ES-I3 (cell line): ENCODE results near the gene PDE11A.

Experiments
- H3K36me3 ChIP-seq: 2 replicates; pipeline ENCODE4 v1.6.1; 2013; ENCODE audit warnings: mild to moderate bottlenecking, low read length, control low read depth, moderate library complexity; ENCODE audit not compliant: insufficient read depth
- H3K4me1 ChIP-seq: 2 replicates; pipeline ENCODE4 v1.6.1; 2013; ENCODE audit warnings: mild to moderate bottlenecking, control low read depth, low read length; ENCODE audit not compliant: insufficient read depth
- H3K9ac ChIP-seq: 2 replicates; pipeline ENCODE4 v1.6.1; 2013; ENCODE audit warnings: low read depth, mild to moderate bottlenecking, low read length, moderate library complexity
- H3K9me3 ChIP-seq: 2 replicates; pipeline ENCODE4 v1.6.1; 2013; ENCODE audit warnings: mild to moderate bottlenecking, low read length, moderate library complexity; ENCODE audit not compliant: control insufficient read depth, insufficient read depth

Gene PDE11A

DNA sequence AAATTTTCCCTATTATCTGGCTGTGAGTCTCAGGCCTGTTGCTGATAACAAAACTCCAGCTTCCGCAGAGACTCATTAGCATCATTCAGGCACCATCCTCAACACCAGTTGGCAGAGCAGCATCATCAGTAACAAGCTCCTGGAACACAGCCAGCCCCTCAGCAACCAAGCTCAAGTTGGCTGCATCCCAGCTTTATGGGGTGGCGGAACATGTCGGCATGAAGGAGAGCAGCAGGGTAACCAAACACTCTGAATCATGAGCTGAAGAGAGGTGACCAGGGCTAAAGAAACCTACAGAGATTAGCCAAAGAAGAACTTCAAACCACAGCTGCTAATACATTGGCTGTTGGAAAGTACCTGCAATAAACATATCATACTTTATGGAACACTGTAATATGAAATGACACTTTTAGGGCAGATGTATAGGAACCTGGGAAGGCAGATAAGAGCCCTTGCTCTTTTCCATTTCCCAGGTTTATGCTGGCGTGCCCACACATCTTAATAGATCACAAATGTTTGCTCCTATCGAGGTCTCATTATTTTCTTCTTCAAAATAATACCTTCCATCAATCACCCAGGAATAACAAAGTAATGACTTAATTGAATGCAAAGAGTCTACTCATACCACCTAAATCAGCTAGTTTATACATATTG, 63.8 kb downstream of the PDE11A start:
- Histone ChIP-seq H3K9me3 (no peaks in the 10 kb centered on the region), H3K4me1 (no peaks in the 10 kb centered on the region), H3K9ac (no peak overlapping the region), H3K36me3 (no peaks in the 10 kb centered on the region)

DNA sequence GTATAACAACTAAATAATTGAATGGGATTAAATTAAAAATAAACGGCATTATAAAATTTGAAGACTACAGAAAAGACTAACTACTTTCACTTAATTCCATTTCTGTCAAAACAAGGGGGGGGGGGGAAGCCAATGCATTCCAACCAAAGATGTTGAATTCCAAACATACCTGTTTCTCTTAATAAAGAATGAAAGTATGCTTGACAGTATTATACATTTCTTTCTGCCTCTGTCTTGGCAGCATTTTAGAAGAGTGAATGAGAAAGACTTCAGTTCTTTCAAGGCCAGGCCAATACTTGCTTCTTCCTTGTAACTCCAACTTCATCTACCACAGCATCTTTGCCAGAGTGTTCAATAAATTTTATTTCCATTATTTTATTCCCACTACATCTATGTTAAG, 65.9 kb downstream of the PDE11A start:
- Histone ChIP-seq H3K9me3 (no peaks in the 10 kb centered on the region), H3K36me3 (no peaks in the 10 kb centered on the region)

DNA sequence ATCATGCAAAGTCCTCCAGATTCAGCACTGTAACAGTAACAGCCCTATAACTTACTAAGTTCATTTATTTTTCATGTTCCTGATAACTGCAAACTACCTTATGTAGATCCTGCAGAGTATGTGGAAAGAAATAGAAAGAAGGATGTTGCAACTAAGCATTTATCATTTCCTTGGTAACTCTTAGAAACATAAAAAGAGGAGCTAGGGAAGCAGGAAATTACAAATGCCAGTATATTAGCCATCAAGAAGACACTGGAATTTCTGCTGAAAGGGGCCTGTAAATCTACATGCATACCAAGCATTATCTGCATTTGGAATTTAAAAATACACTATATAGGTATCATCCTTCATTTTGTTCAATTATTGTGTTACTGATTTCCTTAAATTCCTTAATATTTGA, 66.8 kb downstream of the PDE11A start:
- no peak overlapping the region for H3K9ac ChIP-seq
- H3K4me1 ChIP-seq = no peaks in the 10 kb centered on the region
- no peaks in the 10 kb centered on the region for H3K36me3 ChIP-seq
- no peaks in the 10 kb centered on the region for H3K9me3 ChIP-seq

More for the DNA sequence above, 65.9 kb downstream of the PDE11A start:
- Histone ChIP-seq H3K9ac (no peak overlapping the region), H3K4me1 (no peaks in the 10 kb centered on the region)

DNA sequence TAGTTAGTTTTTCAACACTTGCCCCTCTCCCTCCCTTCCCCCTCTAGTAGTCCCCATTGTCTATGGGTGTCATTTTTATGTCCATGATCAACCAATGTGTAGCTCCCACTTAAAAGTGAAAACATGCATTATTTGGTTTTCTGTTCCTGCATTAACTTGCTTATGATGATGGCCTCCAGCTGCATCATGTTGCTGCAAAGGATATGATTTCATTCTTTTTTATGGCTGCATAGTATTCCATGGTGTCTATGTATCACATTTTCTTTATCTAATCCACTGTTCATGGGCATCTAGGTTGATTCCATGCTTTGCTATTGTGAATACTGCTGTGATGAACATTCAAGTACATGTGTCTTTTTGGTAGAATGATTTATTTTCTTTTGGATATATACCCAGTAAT, 70.5 kb downstream of the PDE11A start:
- Histone ChIP-seq H3K36me3 (no peaks in the 10 kb centered on the region), H3K9ac (no peak overlapping the region), H3K4me1 (no peaks in the 10 kb centered on the region), H3K9me3 (no peaks in the 10 kb centered on the region)

DNA sequence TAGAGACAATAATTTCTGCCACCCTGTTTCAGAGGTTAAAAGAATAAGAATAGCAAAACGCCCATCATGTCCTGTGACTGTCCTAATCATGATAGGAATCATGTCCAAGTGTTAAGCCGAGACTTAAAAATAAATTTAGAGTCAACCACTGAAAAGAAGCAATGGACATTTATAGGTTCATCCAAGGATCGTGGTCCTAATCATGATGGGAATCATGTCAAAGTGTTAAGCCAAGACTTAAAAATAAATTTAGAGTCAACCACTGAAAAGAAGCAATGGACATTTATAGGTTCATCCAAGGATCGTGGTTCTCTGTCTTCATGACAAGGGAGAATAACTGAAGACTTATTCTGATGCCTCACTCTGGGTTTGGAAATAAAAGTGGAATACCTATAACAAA, 73.6 kb downstream of the PDE11A start:
- H3K4me1 ChIP-seq = no peaks in the 10 kb centered on the region
- H3K9ac ChIP-seq = no peak overlapping the region
- no peaks in the 10 kb centered on the region for H3K9me3 ChIP-seq
- no peaks in the 10 kb centered on the region for H3K36me3 ChIP-seq

DNA sequence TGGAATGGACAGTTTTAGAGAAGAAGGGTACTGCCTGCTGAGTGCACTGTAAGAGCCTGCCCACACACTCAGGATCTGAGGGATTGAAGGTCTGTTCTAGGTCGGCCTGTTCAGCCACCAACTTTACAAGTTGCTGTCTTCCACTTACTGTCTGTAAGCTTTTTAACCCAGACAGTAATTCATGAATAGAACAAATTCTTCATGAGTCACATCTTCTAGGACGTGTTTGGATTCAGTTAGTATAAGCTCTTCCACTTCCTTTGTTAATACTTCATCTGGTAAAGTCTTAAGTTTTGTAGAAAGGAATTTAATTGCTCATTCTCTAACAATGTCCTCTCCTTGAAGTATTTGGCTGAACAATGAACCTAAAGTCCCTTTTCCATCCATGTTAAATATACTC, 74.6 kb downstream of the PDE11A start:
- H3K9me3 ChIP-seq = no peaks in the 10 kb centered on the region
- no peaks in the 10 kb centered on the region for H3K4me1 ChIP-seq
- H3K36me3 ChIP-seq = no peaks in the 10 kb centered on the region
- H3K9ac ChIP-seq = no peak overlapping the region

DNA sequence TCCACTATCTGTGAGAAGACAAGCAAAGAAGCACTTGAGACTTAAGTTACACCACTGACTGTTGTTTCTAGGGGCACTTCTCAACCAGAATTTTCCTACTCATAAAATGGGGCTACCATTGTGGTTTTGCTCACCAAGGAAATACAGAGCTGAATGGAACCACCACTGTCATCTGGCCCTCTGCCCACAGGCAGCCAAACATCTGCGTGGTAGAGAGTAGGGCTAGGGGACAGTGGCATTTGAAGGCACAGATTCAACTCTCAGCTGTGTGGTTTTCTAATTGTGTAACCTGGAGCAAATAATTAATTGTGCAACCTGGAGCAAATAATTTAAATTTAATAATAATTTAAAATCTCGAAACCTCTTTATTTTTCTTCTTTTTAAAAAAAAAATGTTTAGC, 79.6 kb downstream of the PDE11A start:
- H3K4me1 ChIP-seq = no peaks in the 10 kb centered on the region
- no peaks in the 10 kb centered on the region for H3K36me3 ChIP-seq
- no peaks in the 10 kb centered on the region for H3K9me3 ChIP-seq

DNA sequence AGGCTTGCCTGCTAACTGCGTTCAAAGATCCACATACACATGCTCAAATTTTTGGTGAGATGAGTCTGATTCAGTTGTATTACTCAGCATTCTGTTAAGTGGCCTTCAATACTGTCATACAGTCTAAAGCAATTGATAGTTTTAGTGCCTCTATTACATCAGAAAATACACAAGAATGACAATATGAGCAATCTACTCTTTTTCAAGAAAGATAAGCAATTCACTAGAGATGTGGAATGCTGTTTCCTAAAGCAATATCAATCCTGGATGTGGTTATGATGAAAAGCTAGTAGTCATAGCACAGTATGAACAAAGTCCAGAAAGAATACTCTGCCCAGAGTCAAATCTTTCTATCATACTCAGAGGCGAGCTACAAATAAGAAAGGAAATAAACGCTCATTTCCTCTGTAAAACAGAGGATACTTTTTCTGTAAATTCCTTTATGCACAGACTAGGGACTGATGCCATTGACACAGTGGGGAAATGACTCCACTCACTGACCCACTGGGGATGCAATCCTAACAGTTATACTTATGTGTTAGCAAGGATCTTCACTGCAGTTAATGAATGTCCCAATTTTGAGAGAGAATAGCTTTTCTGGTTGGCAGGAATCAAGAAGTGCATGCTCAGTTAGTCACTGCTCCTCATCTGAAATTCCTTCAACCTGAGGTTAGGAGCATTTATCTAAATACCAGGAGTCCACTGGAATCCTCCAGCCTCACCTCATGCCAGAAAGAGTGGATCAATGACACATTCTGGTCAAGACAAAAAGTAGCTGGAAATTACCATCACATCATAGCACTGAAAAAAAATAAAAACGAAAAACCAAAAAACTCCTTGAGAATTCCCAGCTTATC, 83.3 kb downstream of the PDE11A start:
- Histone ChIP-seq H3K9me3 (no peaks in the 10 kb centered on the region), H3K4me1 (no peaks in the 10 kb centered on the region), H3K9ac (no peak overlapping the region), H3K36me3 (no peaks in the 10 kb centered on the region)

More for the DNA sequence above, 79.6 kb downstream of the PDE11A start:
- no peak overlapping the region for H3K9ac ChIP-seq

DNA sequence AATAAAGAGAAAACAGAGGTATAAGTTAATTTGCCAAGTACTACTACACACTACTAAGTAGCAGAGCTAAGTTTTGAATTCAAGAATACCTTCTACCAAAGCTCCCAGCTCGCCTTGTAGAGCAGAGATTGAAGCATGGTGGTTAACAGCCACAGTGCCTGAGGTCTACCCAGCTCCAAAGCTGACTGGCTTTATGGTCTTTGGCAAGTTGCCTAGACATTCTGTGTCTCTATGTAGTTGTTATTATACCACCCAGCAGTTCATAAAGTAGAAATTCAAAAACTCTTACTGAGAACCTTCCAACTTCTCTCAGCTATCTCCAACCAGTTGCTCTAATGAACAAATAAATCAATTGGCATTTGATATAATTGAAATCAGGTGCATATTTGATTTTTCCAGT, 87.8 kb downstream of the PDE11A start:
- Histone ChIP-seq H3K9ac (no peak overlapping the region), H3K4me1 (no peaks in the 10 kb centered on the region), H3K9me3 (no peaks in the 10 kb centered on the region), H3K36me3 (no peaks in the 10 kb centered on the region)

DNA sequence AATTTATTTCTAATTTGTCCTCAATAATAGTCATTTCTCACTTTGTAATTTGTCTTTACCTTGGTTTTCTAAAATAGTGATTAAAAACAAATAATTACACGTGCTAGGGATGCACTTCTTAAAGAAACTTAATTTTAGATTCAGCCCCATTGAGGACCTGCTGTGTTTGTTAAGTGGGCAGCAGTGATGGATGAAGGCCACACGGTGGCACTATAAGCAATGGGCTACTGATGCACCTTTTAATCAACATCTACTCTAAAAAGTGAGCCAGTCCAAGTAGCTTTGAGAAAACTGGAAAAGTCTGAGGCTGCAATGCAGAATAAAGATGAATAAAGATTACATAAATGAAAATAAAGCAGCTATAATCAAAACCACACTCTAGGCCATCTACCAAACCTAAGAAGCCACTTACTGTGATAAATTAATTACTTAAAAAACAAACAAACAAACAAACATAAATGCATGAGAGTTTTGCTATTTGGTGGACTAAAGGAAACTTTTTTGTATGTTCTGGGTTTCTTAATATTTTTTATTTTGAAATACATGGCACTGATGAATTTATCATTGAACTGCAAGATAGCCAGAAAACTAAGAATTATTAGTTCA, 89.3 kb downstream of the PDE11A start:
- no peaks in the 10 kb centered on the region for H3K36me3 ChIP-seq
- no peaks in the 10 kb centered on the region for H3K4me1 ChIP-seq
- H3K9me3 ChIP-seq = no peaks in the 10 kb centered on the region
- no peak overlapping the region for H3K9ac ChIP-seq

DNA sequence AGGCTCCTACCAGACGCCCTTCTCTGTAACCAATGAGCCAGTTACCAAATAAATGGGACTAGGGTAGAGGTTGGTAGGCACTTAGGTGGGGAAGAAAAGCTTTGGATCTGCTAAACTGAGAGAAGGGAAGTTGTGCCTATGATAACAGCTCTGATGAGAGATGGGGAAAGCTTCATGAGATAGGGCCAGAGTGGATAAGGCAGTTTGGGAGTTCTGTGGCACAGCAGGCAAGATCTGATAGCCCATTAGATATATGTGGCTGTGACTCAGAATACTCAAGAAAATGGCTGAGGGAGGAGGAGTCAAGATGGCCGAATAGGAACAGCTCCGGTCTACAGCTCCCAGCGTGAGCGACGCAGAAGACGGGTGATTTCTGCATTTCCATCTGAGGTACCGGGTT, 99.8 kb downstream of the PDE11A start:
- Histone ChIP-seq H3K4me1 (0 out of 2 replicates have a peak, but pooled peaks cover 5% of the 10 kb centered on the region), H3K36me3 (no peaks in the 10 kb centered on the region), H3K9me3 (no peaks in the 10 kb centered on the region), H3K9ac (peak overlapping the region; percentile 55)

DNA sequence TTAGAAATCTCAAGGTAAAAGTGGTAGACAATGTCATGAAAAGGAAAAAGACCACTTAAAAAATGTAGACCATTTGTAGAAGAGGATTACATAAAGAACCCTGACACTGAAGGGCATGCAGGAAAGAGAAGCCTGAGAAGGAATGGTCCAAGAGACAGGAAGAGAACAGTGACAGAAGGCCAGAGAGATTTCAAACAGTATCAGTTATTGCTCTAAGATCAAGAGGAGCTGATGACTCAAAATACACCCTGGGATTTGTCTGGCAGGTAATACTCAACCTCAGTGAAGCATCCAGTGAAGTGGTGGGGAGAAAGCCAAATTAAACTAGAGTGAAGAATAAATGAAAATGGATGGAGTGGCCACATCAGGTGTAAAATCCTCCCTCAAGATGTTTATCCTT, 100.5 kb downstream of the PDE11A start:
- Histone ChIP-seq H3K9ac (no peak overlapping the region), H3K36me3 (no peaks in the 10 kb centered on the region), H3K9me3 (no peaks in the 10 kb centered on the region), H3K4me1 (0 out of 2 replicates have a peak, but pooled peaks cover 5% of the 10 kb centered on the region)

DNA sequence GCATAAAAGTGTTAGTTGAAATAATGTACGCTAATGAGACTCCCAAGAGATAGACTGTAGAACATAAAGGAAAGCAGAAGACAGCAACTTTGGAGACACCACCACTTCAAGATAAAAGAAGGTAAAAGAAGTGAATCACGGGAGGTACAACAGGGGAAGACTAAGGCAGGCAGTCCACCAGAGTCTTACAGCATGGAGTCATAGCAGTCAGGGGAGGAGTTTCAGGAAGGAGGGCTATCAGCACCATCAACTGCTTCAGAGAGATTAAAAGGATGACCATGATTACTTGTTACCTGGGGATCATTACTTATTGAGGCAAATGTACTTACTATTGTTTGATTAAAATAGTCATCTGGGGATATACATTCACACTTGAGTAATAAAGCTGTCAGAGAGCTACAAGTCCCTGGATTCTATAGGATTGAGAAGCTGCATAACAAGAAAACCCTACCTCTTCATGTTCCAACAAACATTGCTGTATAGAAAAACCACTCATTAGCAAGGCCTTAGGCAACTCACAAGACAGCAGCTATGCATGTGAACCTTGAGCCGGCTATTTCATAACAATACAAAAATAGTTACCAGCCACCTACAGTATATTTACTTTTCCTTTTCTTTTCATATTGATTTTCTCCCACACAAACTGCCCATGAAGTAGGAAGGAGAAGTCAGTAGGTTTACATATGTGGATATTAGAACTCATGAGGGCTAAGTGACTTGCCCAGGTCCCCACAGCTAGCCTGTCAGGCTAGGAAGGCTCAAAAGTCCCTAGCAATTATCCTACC, 101.7 kb downstream of the PDE11A start:
- 0 out of 2 replicates have a peak, but pooled peaks cover 5% of the 10 kb centered on the region for H3K4me1 ChIP-seq

DNA sequence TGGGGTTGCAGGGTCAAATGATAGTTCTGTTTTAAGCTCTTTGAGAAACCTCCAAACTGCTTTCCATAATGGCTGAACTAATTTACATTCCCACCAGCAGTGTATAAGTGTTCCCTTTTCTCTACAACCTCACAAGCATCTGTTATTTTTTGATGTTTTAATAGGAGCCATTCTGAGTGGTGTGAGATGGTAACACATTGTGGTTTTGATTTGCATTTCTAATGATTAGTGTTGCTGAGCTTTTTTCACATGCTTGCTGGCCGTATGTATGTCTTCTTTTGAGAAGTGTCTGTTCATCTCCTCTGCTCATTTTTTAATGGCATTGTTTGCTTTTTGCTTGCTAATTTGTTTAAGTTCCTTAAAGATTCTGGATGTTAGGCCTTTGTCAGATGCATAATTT, 107.7 kb downstream of the PDE11A start:
- no peaks in the 10 kb centered on the region; the same call in 1 of the 2 replicates for H3K9me3 ChIP-seq
- no peak overlapping the region for H3K9ac ChIP-seq
- no peaks in the 10 kb centered on the region for H3K4me1 ChIP-seq
- no peaks in the 10 kb centered on the region for H3K36me3 ChIP-seq

More for the DNA sequence above, 101.7 kb downstream of the PDE11A start:
- Histone ChIP-seq H3K9ac (no peak overlapping the region), H3K9me3 (no peaks in the 10 kb centered on the region), H3K36me3 (no peaks in the 10 kb centered on the region)
